HG02973 (cell line): Measurements from ENCODE around the gene SLC35E1.

ENCODE experiments used
- ATAC-seq: cut with Tn5 transposase; IDR thresholded peaks from one replicate; pipeline ENCODE4 v1.9.1; 2021; ENCODE audit warnings: moderate library complexity; ENCODE audit not compliant: unreplicated experiment

The SLC35E1 gene

DNA sequence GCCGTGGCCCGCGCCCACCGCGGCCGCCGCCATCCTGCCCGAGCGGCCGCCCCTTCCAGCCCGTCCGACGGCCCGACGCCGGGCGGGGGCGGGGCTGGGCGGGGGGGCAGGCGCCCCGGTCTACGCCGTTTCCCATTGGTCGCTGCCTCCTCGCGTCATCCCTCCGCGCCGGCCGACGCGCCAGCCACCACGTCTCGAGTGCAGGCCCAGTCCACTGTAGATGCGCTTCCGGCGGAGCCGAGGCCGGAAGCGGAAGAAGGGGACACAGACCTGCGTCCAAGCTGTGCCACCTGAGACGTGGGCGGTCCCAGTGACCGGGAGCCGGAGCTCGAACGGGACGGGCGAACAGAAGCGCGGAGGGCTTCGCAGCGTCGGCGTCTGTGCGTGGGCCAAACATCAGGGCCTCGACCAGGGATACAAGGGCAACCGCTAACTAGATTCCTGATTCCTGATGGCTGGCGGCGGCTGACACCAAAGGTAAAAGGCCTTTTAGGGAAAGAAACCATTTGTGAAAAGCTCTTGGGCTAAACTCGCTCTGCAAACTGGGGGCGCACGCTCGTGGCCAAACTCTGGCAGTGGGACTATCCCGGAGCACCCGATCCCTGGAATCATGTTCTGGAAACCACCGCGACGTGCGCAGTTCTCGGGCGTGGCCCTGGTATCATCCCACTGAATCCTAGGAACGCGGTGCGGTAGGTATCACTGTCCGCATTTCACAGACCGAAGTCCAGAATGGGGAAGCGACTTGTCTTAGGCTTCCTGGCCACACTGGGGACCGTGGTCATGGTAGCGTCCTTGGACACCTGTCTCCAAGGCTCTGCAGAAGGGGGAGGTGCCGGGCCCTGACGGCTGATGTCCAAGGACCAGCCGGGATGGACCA, at the start of gene SLC35E1:
Gene SLC35E1 (minus strand): TSS at position 84 of the 880 bp plus-strand sequence. CDS start 51 bp downstream, at position 33.
- peak; percentile 78 for ATAC-seq

DNA sequence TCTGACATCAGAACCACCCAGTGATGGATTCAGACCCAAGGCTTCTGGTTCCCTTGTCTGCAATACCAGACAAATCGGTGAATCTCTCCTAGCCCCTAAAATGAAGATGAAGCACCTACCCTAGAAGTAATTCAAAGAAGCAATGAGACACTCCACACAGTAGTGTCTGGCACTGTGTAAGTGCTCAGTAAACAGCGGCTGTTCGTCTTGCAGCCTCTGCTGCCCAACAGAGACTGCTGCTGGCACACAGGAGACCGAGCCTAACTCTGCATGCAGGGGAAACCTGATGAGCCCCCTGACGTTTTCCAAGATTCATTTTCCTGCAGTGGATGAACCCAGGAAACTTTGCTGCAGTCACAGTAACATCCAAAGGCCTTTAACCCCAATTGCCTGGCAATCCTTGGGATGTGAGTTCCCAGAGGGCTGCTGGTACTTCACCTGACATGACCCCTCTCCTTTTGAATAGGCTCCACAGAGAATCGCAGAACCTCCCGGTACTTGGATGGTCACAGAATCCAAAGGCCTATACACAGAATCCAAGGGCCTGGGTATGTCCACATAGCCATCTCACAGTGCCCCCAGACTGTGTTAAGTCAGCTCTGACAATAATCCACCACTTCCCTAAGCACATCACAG, 49.1 kb upstream of the SLC35E1 start:
- ATAC-seq = no peak

GRCh38 chr19:16620584-16620983, 48.4 kb upstream of the SLC35E1 start:
- no peak for ATAC-seq

- ATAC-seq = no peak
Observed at GRCh38 chr19:16620018-16620417, 47.8 kb upstream of the SLC35E1 start.

DNA sequence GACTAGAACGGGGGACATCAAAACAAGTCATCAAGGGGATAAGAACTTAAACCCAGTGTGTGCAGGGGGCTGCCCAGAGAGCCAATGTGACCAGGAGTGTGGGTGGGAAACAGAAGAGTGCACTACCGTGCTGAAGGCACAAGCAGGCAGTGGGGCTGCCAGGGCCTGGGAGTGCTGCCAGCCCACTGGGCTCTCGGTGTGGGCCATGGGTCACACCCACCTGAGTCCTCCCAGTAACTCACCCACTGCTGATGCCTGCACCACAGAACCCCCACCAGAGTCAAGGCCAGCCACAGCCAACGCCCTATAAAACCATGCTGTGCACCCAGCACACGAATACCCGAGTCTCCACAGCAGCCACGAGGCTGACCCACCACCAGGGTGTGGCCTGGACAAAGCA, 47.2 kb upstream of the SLC35E1 start:
- ATAC-seq = no peak

GRCh38 chr19:16618248-16618647, 46.0 kb upstream of the SLC35E1 start:
- ATAC-seq = no peak

DNA sequence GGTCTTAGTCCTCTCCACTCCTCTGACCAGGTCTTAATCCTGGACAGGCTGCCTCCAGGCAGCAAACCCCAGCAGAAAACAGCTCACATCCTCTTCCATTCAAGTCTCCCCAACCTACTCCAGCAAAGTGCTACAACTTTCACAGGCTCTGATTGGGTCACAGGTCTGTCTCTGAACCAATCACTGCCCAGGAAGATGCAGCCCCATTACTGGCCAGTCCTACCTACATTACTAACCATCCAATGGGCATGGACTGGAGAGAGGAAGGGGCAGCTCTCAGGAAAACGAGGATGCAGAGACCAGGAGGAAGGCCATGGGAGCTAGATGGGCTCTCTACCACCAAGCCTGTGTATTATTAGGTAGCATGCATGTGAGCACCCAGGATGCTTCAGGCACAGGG, 43.6 kb upstream of the SLC35E1 start:
- no peak for ATAC-seq

DNA sequence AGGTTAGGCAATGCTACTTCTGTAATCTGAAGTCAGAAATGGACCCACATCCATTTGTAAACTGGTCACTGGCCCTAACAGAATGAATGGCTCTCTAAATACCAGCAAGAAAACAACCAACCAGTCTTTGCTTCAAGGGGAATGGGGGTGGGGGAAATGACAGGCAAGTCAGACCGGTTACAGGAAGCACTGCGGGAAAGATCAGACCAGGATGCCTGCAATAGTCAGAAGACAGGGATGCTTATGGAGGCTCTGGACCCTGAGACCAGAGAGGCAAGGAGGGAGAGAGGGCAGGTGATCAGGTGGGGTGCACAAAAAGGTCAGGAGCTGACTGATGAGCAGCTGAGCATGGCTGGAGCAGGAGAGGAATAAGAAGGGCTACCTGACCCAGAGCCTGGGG, 42.7 kb upstream of the SLC35E1 start:
- no peak for ATAC-seq

DNA sequence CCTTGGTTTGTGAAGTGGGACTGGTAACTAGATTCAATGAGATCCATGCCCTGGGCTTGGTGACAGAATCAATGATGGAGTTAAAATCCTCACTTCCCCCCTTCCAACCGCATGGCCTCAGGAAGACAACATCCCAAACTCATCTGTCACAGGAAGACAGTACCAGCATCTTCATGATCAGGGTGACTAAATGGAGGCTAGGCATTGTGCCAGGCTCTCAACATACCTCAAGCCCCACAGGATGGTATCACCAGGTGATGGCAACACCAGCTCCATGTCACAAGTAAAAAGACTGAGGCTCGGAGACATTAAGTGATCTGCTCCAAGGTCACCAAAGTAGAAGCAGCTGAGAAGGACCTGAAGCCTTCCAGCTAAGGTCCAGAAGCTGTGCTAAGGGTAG, 41.6 kb upstream of the SLC35E1 start:
- no peak for ATAC-seq

- no peak for ATAC-seq
Observed at GRCh38 chr19:16612636-16613035, 40.4 kb upstream of the SLC35E1 start.

DNA sequence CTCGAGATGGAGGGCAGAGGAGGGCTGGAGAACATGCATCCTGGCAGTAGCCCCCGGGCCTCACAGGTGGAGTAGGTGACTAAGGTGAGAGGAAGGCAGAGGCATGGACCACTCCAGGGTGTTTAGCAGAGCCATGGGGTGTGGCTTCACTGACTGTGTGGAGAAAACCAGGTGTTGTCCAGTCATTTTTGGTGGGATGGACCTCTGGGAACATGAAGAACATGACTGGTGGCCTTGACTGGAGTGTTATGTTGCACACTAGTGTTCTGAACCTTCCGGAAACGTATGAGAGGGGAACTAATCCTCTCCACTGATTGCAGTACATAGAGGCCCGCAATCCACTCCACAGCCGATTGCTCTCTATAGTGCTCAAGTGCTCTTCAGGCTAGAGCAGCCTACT, 38.9 kb upstream of the SLC35E1 start:
- no peak for ATAC-seq

DNA sequence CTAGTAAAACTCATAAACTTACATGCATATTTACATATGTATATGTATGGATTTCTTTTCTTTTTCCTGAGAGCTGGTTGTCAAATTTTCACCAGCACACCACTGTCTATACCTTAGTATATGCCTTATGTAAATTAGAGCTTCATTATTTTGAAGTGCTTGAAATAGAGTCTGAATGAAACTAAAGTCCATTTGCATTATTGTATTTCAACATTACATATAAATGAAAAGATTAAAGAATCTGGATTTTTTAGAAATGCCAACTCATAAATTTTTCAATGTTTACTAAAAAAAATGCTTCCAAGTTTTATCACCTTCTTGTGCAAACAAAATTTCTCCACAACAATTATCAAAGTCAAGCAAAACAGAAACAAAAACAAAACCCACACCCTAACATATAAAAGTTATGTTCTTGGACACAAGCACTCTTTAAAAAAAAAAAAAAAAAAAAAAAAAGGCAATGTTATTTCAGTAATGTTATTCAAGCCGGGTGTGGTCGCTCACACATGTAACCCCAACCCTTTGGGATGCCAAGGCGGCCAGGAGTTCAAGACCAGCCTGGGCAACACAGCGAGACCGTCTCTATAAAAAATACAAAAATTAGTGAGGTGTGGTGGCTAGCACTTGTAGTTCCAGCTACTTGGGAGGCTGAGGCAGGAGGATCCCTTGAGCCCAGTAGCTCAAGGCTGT, 37.4 kb upstream of the SLC35E1 start:
- no peak for ATAC-seq

DNA sequence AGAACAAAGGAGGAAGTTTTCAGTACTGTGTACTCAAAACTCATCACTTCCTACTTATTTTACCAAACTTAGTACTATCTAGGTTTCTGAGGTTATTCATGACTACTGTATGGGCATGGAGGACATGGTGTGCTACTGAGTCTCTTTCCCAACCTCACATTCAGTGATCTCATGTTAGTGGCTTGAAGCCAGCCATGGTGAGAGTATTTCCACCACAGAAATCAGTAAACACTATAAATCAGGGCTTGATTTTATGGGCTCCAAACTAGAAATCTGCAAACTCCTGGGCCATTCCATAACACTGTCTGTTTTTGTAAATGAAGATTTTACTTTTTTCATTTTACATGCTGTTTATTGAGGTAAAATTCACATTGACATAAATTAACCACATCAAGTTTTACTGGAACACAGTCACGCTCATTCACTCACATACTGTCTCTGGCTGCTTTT, 36.1 kb upstream of the SLC35E1 start:
- ATAC-seq = no peak

- ATAC-seq = no peak
Observed at GRCh38 chr19:16607819-16608218, 35.6 kb upstream of the SLC35E1 start.

- no peak for ATAC-seq
Observed at GRCh38 chr19:16605553-16605994, 33.4 kb upstream of the SLC35E1 start.

DNA sequence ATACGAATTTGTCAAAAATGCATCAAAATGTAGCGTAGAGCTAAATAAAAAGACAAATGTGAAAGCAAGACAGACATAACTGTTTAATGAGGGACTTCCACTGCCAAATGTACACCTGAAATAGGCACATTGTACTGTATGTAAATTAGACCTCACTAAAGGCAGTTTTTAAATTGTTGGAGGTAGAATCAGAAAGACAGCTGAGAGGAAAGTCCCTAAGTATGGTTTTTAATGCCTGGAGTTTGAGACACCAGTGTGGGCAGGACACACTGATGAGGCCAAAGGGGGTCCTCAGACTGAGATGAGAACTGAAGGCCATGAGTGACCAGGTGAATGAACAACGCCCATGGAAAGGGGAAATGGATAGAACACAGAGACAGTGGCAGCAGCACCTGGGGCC, 32.9 kb upstream of the SLC35E1 start:
- no peak for ATAC-seq

GRCh38 chr19:16604615-16605014, 32.4 kb upstream of the SLC35E1 start:
- no peak for ATAC-seq

- ATAC-seq = no peak
Observed at GRCh38 chr19:16603090-16603489, 30.9 kb upstream of the SLC35E1 start.

GRCh38 chr19:16601378-16602052, 29.3 kb upstream of the SLC35E1 start:
- ATAC-seq = no peak

GRCh38 chr19:16600824-16601223, 28.6 kb upstream of the SLC35E1 start:
- no peak for ATAC-seq
